ENCODE measurements around the gene EID3. TPM values are rescaled to one million over a fixed set of nuclear protein-coding genes. Genes with fewer than 3 reads are reported as not detected.

The EID3 gene
- polyA plus RNA-seq, 1 donor from 2014 or later, result 0.37 TPM

GRCh38 chr12:104350211-104351056 is 46.9 kb downstream of the EID3 start:
- no peak overlapping the region for H2AFZ ChIP-seq (ENCODE audit: low read depth, low read length)
- H3K36me3 ChIP-seq (ENCODE audit: insufficient read depth, low read length), result peaks cover 4% of the 10 kb centered on the region
- no peak overlapping the region for H3K4me3 ChIP-seq (ENCODE audit: low read length)
- H3F3A ChIP-seq (ENCODE audit: insufficient read depth, low read length, poor library complexity, severe bottlenecking), result no peaks in the 10 kb centered on the region
- H3K9ac ChIP-seq (ENCODE audit: low read length), result no peak overlapping the region
- H3K27ac ChIP-seq (ENCODE audit: low read length), result no peak overlapping the region
- H3K27me3 ChIP-seq (ENCODE audit: insufficient read depth, low read depth, low read length), result no peaks in the 10 kb centered on the region
- TF ChIP-seq POLR2AphosphoS5 (IDR thresholded peaks at IDR 0.05), result no peak
- no peak for TF ChIP-seq TAF1 (IDR thresholded peaks at IDR 0.05; ENCODE audit: low read depth)
- TF ChIP-seq CTCF (IDR thresholded peaks at IDR 0.05; ENCODE audit: poor library complexity, severe bottlenecking), result no peak
- no peak for TF ChIP-seq MXI1 (conservative IDR thresholded peaks at IDR 0.05; ENCODE audit: poor library complexity, severe bottlenecking)
- no peak for TF ChIP-seq RAD21 (conservative IDR thresholded peaks at IDR 0.05)
- TF ChIP-seq SMC3 (conservative IDR thresholded peaks at IDR 0.05; ENCODE audit: poor library complexity), result no peak
- H4K20me1 ChIP-seq (ENCODE audit: insufficient read depth), result no peaks in the 10 kb centered on the region
- H3K9me3 ChIP-seq (ENCODE audit: low read length), result no peaks in the 10 kb centered on the region
- no peak overlapping the region for H3K4me2 ChIP-seq (ENCODE audit: low read length)
- H3K79me2 ChIP-seq (replicated peaks; ENCODE audit: insufficient read depth, low read length), result no peaks in the 10 kb centered on the region
- no peaks in the 10 kb centered on the region for H3K9me2 ChIP-seq (ENCODE audit: insufficient read depth, low read length)

GRCh38 chr12:104351057-104351983 is 47.8 kb downstream of the EID3 start:
- no peak overlapping the region for H3K4me3 ChIP-seq (ENCODE audit: low read length)
- no peaks in the 10 kb centered on the region for H3K9me2 ChIP-seq (ENCODE audit: insufficient read depth, low read length)
- H3F3A ChIP-seq (ENCODE audit: insufficient read depth, low read length, poor library complexity, severe bottlenecking), result no peaks in the 10 kb centered on the region
- H4K20me1 ChIP-seq (ENCODE audit: insufficient read depth), result no peaks in the 10 kb centered on the region
- TF ChIP-seq SMC3 (conservative IDR thresholded peaks at IDR 0.05; ENCODE audit: poor library complexity) (no peak), EZH2 (IDR thresholded peaks at IDR 0.05; ENCODE audit: borderline replicate concordance, insufficient read depth, low read length, poor library complexity, severe bottlenecking) (no peak), REST (IDR thresholded peaks at IDR 0.05; ENCODE audit: borderline replicate concordance) (no peak), MXI1 (conservative IDR thresholded peaks at IDR 0.05; ENCODE audit: poor library complexity, severe bottlenecking) (no peak), CTCF (IDR thresholded peaks at IDR 0.05; ENCODE audit: poor library complexity, severe bottlenecking) (no peak), POLR2AphosphoS5 (IDR thresholded peaks at IDR 0.05) (no peak)
- no peak overlapping the region for H3K4me2 ChIP-seq (ENCODE audit: low read length)
- peaks cover 4% of the 10 kb centered on the region for H3K36me3 ChIP-seq (ENCODE audit: insufficient read depth, low read length)
- H2AFZ ChIP-seq (ENCODE audit: low read depth, low read length), result no peak overlapping the region
- H3K27ac ChIP-seq (ENCODE audit: low read length), result no peak overlapping the region
- H3K9me3 ChIP-seq (ENCODE audit: low read length), result no peaks in the 10 kb centered on the region
- no peak overlapping the region for H3K9ac ChIP-seq (ENCODE audit: low read length)
- H3K27me3 ChIP-seq (ENCODE audit: insufficient read depth, low read depth, low read length), result no peaks in the 10 kb centered on the region
- no peaks in the 10 kb centered on the region for H3K79me2 ChIP-seq (replicated peaks; ENCODE audit: insufficient read depth, low read length)

Data from neural cell (in vitro differentiated cells).